Lung microvascular endothelial cell (primary cell): ENCODE data around the gene ZNF181. TPM values are rescaled to one million over a fixed set of nuclear protein-coding genes. Genes with fewer than 3 reads are reported as not detected.
"Not testable (repeated sequence)": the region's sequence is repeated elsewhere in the genome, so short reads cannot be mapped to it uniquely, and the experiment has no call there.

Experiments used
- DNase-seq, 2 donors: peaks; one replicate each; pipeline versions ENCODE4 v3.0.0 to v3.0.0-alpha.2; 2010; ENCODE audit warnings: low read depth in 2 of 2
- total RNA-seq: library from RNA; depleted of rRNA; stranded (reverse); fragments of >200 nt; gene quantifications from 2 replicates; pipeline ENCODE4 v1.2.1, GENCODE V29; 2014

ZNF181 gene
- 10.5 and 19.0 TPM in 2 replicates for total RNA-seq

GRCh38 chr19:34733746-34734536 lies at the start of gene ZNF181:
Gene ZNF181 (plus strand): TSS chr19:34734243. CDS start chr19:34735038, 795 bp downstream.
- peak; percentile 89 to 94 for DNase-seq

GRCh38 chr19:34685266-34685665 lies 48.8 kb upstream of the ZNF181 start:
- DNase-seq = not testable (repeated sequence)

- DNase-seq = no peak
Observed at GRCh38 chr19:34686455-34686854, 47.6 kb upstream of the ZNF181 start.

- no peak for DNase-seq
Observed at GRCh38 chr19:34687348-34687747, 46.7 kb upstream of the ZNF181 start.

GRCh38 chr19:34688592-34688991 lies 45.5 kb upstream of the ZNF181 start:
- no peak for DNase-seq

GRCh38 chr19:34690372-34690771 lies 43.7 kb upstream of the ZNF181 start:
- DNase-seq = no peak

- DNase-seq = peak; percentile 7 to 69
Observed at GRCh38 chr19:34692549-34692948, 41.5 kb upstream of the ZNF181 start.

- DNase-seq = no peak
Observed at GRCh38 chr19:34707661-34708060, 26.4 kb upstream of the ZNF181 start.

- no peak for DNase-seq
Observed at GRCh38 chr19:34711890-34712289, 22.2 kb upstream of the ZNF181 start.

- DNase-seq = peak; percentile 86 to 93
Observed at GRCh38 chr19:34712395-34713261, 21.4 kb upstream of the ZNF181 start.

GRCh38 chr19:34713262-34713637 lies 20.8 kb upstream of the ZNF181 start:
- DNase-seq = no peak

- DNase-seq = no peak
Observed at GRCh38 chr19:34715357-34715756, 18.7 kb upstream of the ZNF181 start.

- no peak for DNase-seq
Observed at GRCh38 chr19:34722353-34722752, 11.7 kb upstream of the ZNF181 start.

GRCh38 chr19:34725400-34725799 lies 8.6 kb upstream of the ZNF181 start:
- no peak for DNase-seq

- no peak for DNase-seq
Observed at GRCh38 chr19:34731019-34731829, 2.8 kb upstream of the ZNF181 start.

GRCh38 chr19:34731964-34732363 lies 2.1 kb upstream of the ZNF181 start:
- no peak for DNase-seq

GRCh38 chr19:34732612-34733211 lies 1.3 kb upstream of the ZNF181 start:
- no peak for DNase-seq

- peak in 1 of 2 donors; percentile 81 for DNase-seq
Observed at GRCh38 chr19:34733266-34733745, 737 bp upstream of the ZNF181 start.

GRCh38 chr19:34734537-34735103 lies 577 bp downstream of the ZNF181 start:
- DNase-seq = peak; percentile 86 to 89

- DNase-seq = no peak
Observed at GRCh38 chr19:34744896-34745690, 11.1 kb downstream of the ZNF181 start.
